IPS-NIHi11 (cell line): ENCODE data around the gene ABCE1.

ENCODE experiments used
- DNase-seq: peaks from one replicate; pipeline ENCODE4 v3.0.0; 2012; ENCODE audit warnings: mixed read lengths, low spot score

The ABCE1 gene

DNA sequence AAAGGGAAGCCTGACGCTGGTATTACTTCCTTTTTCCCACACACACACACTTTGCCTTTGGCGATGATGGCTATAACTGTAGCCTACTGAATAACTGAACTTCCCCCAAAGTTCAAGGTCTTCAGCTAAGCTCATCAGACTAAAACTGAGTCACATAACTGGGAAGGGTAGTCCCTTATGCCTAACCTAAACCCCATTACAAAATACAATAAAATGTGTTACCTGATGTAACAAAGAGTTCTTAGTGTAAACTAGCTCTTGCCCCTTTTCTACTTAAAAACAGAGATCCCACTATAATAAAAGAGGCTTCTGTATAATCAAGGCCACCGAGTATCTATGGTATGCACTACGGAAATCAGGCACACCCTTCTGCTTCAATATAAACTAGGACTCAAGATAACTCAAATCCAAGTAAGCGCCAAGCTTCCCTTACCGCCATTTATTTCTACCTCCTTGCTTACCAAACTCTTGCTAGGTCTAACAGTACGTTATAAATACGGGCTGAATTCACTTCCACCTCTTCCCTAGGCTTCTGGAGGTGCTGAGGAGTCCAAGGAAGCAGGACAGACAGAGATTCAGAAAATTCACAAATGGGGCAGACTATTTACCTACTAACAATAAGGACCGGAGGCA, 79.9 kb downstream of the ABCE1 start:
- DNase-seq: no peak

DNA sequence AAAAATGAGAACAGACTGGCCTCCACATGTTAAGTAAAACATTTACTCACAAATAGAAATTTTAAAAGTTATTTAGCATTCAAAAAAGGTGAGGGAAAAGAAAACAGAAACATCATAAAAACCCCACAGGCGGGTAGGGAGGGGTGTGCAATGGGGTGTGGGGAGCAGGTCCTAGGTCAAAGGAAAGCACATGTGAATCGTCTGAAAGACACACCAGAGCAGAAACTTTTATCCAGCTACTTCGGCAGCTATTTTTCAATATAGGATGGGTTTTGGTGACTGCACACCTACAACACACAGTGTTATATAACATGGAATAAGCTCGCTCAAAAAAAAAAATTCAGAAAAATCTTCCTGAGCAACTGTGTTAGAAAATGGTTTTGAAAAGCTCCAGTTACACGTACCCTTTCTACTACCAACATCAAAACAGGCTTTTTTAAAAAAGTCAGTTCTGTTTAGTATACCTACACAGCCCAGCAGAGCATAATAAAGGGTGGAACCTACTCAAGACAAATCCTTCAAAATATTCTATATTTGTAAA, 80.7 kb downstream of the ABCE1 start:
- DNase-seq: no peak
